GM10266 (cell line): ENCODE results near the gene TGM2.

ENCODE experiments used
- DNase-seq: peaks from one replicate; pipeline ENCODE4 v3.0.0; 2012; ENCODE audit errors: extremely low spot score
- TF ChIP-seq, protein P1 (sequence below): IDR thresholded peaks from 2 replicates; pipeline ENCODE4 v1.5.1; 2012; ENCODE audit warnings: mild to moderate bottlenecking, low read depth; ENCODE audit not compliant: control insufficient read depth, insufficient read depth; ENCODE audit errors: missing control alignments

TGM2 gene

DNA sequence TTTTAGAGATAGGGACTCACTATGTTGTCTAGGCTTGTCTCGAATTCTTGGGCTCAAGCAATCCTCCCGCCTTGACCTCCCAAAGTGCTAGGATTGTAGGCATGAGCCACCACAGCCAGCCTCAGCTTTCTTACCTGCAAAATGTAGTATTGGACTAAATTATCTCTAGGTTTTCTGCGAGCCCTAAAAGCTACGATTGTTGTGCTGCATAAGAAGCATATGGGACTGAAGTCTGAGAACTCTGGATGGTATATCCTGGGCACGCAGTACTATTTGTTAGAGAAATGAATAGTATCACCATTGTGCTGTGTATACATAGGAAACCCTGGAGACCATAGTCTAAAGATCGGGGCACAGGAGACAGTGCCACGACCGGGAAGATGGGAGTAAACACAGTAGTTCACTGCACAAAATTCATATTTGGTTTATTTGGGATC is 71.4 kb downstream of the TGM2 start:
- DNase-seq: no peak
- TF ChIP-seq, protein P1, sequence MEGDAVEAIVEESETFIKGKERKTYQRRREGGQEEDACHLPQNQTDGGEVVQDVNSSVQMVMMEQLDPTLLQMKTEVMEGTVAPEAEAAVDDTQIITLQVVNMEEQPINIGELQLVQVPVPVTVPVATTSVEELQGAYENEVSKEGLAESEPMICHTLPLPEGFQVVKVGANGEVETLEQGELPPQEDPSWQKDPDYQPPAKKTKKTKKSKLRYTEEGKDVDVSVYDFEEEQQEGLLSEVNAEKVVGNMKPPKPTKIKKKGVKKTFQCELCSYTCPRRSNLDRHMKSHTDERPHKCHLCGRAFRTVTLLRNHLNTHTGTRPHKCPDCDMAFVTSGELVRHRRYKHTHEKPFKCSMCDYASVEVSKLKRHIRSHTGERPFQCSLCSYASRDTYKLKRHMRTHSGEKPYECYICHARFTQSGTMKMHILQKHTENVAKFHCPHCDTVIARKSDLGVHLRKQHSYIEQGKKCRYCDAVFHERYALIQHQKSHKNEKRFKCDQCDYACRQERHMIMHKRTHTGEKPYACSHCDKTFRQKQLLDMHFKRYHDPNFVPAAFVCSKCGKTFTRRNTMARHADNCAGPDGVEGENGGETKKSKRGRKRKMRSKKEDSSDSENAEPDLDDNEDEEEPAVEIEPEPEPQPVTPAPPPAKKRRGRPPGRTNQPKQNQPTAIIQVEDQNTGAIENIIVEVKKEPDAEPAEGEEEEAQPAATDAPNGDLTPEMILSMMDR: no peak

DNA sequence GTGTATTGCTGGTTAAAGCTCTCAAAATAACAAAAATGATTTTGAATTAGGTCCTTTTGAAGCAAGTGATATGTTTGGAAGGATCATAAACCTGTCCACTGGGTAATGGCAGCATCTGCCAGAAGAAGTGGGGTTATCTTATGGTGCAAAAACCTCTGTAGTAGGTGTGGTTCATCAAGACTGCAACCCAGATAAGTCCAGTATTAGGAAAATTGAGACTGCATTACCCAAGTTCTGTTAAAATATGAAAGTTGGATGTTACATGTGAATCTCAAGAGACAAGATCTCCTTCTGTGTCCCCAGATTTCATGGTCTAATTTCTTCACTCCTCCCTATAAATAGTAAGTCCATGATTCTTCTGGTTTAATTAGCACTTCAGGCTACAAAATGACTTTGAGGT is 72.2 kb downstream of the TGM2 start:
- TF ChIP-seq, protein P1: no peak

DNA sequence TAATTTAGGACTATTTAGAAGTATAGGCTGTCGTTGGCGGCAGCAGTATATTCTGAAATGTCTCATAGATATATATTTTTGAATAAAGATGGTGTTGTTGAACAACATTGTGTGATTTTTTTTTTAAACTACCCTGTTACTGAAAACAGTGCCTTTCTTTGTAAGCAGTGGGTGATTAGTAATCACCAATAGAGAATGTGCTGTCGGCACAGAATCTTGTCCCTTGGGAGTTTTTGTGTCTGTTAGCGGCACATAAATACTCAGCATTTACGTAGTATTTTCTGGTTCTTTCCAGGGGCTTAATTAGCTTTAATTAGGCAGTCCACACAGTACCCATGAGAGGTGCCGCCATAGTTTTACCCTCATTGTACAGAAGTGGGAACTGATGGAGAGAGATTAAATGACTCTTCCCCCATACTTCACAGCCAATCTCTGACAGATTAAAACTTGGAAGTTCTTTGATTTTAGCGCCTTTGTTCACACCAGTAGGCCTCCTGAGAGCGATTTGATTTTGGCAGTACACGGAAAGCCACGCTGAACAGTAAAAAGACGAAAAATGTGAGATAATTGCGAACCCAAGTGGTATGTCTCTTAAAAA is 72.7 kb downstream of the TGM2 start:
- TF ChIP-seq, protein P1: no peak
- DNase-seq: no peak

More for the DNA sequence above, 72.2 kb downstream of the TGM2 start:
- DNase-seq: no peak

DNA sequence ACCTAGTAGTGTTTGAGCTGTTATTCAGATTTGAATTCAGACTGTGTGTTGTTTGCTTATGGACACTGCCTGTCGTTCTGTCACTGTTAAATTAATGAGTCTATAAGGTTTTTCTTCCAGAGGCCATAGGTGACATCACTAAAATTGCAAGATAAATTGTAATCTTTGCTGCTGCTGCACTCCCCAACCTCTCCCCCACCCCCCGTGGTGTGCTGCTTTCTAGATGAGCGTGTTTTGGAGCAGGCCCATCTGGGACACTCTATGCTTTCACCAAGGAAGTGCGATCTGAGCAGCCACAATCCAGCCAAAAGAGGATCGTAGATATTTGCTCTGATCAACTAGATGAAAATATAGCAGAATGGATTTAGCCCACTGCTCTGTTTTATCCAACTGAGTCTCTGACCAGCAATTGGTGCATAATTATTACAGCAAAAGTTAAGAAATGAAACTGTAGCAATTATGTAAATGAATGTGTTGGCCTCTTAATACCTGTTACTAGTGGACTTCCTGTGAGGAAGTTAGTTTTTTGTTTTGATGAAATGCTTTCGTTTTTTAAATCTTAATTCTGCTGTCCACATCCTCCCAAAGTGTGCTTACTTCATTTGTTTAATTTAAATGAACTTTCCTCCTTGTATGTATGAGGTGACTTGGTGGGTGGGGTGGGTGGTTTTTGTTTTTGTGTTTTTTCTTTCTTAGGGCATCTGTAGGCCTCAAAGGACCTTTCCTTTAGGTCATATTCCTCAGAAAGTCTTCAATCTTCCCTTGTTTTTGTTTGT is 73.4 kb downstream of the TGM2 start:
- no peak for DNase-seq
- TF ChIP-seq, protein P1: no peak

DNA sequence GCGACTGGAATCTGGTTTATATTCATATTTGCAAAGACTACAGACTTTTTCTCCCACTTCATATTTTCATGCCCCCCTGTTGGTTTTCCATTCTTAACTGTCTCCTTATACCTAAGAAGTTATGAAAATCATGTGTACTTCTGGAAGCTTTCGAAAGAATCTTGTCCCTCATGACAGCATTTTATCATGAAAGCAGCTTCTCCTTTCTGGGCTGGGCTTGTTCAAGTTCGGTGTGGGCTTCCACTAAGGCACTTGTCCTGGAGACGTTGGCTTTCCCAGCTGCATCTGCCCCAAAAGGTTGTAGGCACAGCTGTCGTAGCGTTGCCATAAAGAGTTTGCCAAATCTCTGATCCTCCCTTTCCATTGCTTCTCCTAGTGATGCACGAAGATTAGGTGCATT is 75.0 kb downstream of the TGM2 start:
- TF ChIP-seq, protein P1: no peak
- no peak for DNase-seq

DNA sequence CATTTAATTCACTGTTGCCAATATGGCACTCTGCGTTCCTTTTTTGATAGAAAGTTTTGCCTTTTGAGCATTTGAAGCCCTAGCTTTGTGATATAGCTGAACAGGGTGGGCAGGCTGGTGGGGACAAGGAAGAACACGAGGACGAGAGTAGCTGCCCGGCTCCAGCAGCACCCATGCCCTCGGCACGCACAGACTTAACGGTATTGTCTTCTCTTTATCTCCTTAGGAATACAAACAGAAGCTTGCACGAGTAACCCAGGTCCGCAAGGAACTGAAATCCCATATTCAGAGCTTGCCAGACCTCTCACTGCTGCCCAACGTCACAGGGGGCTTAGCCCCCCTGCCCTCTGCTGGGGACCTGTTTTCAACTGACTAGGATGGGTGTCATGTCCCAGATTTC is 75.6 kb downstream of the TGM2 start:
- TF ChIP-seq, protein P1: no peak
- DNase-seq: no peak

DNA sequence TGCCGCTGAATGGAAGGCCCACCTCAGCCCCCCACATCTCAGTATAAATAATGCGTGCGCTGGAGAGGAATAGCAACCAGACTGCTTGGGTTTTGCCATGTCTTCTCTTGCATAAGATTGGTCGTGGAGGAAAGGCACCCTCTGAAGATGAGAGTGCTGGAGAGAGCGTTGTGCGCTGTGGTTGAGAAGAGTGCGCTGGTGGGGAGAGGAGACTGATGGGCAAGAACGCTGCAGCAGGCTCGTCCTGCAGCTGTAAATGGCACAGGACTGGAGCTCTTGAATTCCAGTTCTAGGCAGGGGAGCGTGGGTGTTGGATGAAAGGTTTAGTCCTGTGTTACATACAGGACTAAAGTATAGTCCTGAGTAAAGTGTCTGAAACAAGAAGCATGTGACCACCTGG is 80.0 kb downstream of the TGM2 start:
- TF ChIP-seq, protein P1: no peak
- DNase-seq: no peak
